ENCODE results near the gene MINDY4B. TPM values are rescaled to one million over a fixed set of nuclear protein-coding genes. Genes with fewer than 3 reads are reported as not detected.

MINDY4B gene
- total and polyA plus RNA-seq, 4 donors, result not detected

DNA sequence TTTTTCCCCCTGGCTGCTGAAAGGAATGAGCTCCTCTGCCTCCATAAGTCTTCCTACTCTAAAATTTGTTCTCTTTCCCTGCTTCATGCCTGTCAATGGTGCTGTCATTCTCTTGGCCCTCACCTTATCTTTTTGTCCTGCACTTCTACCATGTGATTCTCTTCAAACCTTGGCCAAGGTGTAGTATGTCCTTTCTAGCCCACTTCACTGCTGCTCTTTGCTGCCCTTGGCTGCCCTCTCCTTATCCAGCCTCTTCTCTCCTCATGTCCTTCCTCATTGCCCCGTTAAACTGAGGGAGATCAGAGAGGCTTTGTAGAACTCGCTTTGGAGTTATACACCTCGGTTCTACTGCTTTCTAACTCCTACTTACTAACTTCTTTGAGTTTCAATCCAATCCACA, 19.7 kb downstream of the MINDY4B start:
- Histone ChIP-seq H3K27me3 (ENCODE audit: control insufficient read depth in 4 of 4, insufficient read depth in 4 of 4, low read length in 3 of 4) (no peaks in the 10 kb centered on the region), H3K36me3 (ENCODE audit: control insufficient read depth in 4 of 4, insufficient read depth in 3 of 4, low read depth in 1 of 4, low read length in 3 of 4) (no peaks in the 10 kb centered on the region), H3K9ac (ENCODE audit: low read depth in 1 of 2, low read length in 2 of 2) (no peak overlapping the region), H3K4me3 (ENCODE audit: low read depth in 1 of 3, low read length in 3 of 3) (no peak overlapping the region), H3K9me3 (ENCODE audit: control insufficient read depth in 4 of 4, low read length in 3 of 4) (peaks cover 0 to 2% (median 0%) of the 10 kb centered on the region in 4 donors), H3K27ac (ENCODE audit: low read depth in 1 of 2, low read length in 2 of 2) (no peak overlapping the region), H3K4me1 (ENCODE audit: control insufficient read depth in 4 of 4, insufficient read depth in 4 of 4, low read length in 3 of 4) (no peaks in the 10 kb centered on the region)
- DNase-seq (ENCODE audit: low spot score), result no peak
- TF ChIP-seq, protein P1, sequence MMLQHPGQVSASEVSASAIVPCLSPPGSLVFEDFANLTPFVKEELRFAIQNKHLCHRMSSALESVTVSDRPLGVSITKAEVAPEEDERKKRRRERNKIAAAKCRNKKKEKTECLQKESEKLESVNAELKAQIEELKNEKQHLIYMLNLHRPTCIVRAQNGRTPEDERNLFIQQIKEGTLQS (IDR thresholded peaks at IDR 0.05), result no peak
- TF ChIP-seq HNF4G (IDR thresholded peaks at IDR 0.05) (no peak), SP1 (IDR thresholded peaks at IDR 0.05) (no peak), TAF1 (conservative IDR thresholded peaks at IDR 0.05) (no peak), HNF4A (conservative IDR thresholded peaks at IDR 0.05) (no peak), RAD21 (IDR thresholded peaks at IDR 0.05) (no peak), FOXA1 (IDR thresholded peaks at IDR 0.05) (no peak), EGR1 (IDR thresholded peaks at IDR 0.05; ENCODE audit: low read depth in 2 of 2) (no peak), FOXA2 (IDR thresholded peaks at IDR 0.05) (no peak)
- TF ChIP-seq, protein P2, sequence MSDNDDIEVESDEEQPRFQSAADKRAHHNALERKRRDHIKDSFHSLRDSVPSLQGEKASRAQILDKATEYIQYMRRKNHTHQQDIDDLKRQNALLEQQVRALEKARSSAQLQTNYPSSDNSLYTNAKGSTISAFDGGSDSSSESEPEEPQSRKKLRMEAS (IDR thresholded peaks at IDR 0.05), result no peak
- TF ChIP-seq, protein P3, sequence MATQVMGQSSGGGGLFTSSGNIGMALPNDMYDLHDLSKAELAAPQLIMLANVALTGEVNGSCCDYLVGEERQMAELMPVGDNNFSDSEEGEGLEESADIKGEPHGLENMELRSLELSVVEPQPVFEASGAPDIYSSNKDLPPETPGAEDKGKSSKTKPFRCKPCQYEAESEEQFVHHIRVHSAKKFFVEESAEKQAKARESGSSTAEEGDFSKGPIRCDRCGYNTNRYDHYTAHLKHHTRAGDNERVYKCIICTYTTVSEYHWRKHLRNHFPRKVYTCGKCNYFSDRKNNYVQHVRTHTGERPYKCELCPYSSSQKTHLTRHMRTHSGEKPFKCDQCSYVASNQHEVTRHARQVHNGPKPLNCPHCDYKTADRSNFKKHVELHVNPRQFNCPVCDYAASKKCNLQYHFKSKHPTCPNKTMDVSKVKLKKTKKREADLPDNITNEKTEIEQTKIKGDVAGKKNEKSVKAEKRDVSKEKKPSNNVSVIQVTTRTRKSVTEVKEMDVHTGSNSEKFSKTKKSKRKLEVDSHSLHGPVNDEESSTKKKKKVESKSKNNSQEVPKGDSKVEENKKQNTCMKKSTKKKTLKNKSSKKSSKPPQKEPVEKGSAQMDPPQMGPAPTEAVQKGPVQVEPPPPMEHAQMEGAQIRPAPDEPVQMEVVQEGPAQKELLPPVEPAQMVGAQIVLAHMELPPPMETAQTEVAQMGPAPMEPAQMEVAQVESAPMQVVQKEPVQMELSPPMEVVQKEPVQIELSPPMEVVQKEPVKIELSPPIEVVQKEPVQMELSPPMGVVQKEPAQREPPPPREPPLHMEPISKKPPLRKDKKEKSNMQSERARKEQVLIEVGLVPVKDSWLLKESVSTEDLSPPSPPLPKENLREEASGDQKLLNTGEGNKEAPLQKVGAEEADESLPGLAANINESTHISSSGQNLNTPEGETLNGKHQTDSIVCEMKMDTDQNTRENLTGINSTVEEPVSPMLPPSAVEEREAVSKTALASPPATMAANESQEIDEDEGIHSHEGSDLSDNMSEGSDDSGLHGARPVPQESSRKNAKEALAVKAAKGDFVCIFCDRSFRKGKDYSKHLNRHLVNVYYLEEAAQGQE (IDR thresholded peaks at IDR 0.05), result no peak
- 88% methylated on average over 3 of the region's 3 CpGs for WGBS

DNA sequence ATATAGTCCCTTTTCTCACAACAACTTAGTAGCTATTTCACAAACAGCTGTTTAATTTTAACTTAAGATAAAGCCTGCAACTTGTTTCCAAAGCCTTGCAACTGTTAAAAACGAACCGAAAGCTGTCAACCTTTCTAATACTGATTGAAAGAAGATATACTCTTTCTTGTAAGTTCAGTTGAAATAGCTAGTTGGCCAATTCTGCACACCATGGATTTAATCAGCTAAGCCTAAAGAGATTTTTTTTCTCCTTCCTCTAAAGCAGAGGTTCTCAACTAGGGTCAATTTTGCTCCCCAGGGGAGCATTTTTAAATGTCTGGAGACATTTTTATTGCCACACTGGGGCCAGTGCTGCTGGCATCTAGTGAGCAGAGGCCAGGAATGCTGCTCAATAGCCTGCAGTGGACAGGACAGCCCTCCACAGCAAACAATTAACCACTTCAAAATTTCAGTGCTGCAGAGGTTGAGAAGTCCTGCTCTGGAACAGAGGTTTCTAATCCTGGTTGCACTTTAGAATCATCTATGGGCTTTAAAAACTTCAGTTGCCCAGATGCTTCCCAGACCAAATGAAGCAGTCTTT, 26.2 kb downstream of the MINDY4B start:
- no peak for DNase-seq (ENCODE audit: low spot score)
- TF ChIP-seq NR2F2 (IDR thresholded peaks at IDR 0.05) (no peak), TAF1 (conservative IDR thresholded peaks at IDR 0.05) (no peak), FOXA2 (IDR thresholded peaks at IDR 0.05) (no peak), HNF4A (conservative IDR thresholded peaks at IDR 0.05) (no peak), YY1 (IDR thresholded peaks at IDR 0.05) (no peak), RAD21 (IDR thresholded peaks at IDR 0.05) (no peak), HNF4G (IDR thresholded peaks at IDR 0.05) (no peak), RXRA (IDR thresholded peaks at IDR 0.05) (no peak), GABPA (IDR thresholded peaks at IDR 0.05 in 1 of 2, conservative IDR thresholded peaks at IDR 0.05 in 1 of 2) (no peak), SP1 (IDR thresholded peaks at IDR 0.05) (no peak), JUND (IDR thresholded peaks at IDR 0.05) (no peak), EGR1 (IDR thresholded peaks at IDR 0.05; ENCODE audit: low read depth in 2 of 2) (no peak), FOXA1 (IDR thresholded peaks at IDR 0.05) (no peak)
- TF ChIP-seq, protein P1 (IDR thresholded peaks at IDR 0.05), result no peak
- TF ChIP-seq, protein P4, sequence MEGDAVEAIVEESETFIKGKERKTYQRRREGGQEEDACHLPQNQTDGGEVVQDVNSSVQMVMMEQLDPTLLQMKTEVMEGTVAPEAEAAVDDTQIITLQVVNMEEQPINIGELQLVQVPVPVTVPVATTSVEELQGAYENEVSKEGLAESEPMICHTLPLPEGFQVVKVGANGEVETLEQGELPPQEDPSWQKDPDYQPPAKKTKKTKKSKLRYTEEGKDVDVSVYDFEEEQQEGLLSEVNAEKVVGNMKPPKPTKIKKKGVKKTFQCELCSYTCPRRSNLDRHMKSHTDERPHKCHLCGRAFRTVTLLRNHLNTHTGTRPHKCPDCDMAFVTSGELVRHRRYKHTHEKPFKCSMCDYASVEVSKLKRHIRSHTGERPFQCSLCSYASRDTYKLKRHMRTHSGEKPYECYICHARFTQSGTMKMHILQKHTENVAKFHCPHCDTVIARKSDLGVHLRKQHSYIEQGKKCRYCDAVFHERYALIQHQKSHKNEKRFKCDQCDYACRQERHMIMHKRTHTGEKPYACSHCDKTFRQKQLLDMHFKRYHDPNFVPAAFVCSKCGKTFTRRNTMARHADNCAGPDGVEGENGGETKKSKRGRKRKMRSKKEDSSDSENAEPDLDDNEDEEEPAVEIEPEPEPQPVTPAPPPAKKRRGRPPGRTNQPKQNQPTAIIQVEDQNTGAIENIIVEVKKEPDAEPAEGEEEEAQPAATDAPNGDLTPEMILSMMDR (IDR thresholded peaks at IDR 0.05; ENCODE audit: low read depth, low read length, missing input control), result no peak
- TF ChIP-seq, protein P3 (IDR thresholded peaks at IDR 0.05), result no peak
- TF ChIP-seq, protein P5, sequence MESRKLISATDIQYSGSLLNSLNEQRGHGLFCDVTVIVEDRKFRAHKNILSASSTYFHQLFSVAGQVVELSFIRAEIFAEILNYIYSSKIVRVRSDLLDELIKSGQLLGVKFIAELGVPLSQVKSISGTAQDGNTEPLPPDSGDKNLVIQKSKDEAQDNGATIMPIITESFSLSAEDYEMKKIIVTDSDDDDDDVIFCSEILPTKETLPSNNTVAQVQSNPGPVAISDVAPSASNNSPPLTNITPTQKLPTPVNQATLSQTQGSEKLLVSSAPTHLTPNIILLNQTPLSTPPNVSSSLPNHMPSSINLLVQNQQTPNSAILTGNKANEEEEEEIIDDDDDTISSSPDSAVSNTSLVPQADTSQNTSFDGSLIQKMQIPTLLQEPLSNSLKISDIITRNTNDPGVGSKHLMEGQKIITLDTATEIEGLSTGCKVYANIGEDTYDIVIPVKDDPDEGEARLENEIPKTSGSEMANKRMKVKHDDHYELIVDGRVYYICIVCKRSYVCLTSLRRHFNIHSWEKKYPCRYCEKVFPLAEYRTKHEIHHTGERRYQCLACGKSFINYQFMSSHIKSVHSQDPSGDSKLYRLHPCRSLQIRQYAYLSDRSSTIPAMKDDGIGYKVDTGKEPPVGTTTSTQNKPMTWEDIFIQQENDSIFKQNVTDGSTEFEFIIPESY (IDR thresholded peaks at IDR 0.05), result no peak
- 78% methylated on average over 2 of the region's 2 CpGs for WGBS

More for the DNA sequence above, 26.2 kb downstream of the MINDY4B start:
- no peak overlapping the region for H3K9ac ChIP-seq (ENCODE audit: low read depth in 1 of 2, low read length in 2 of 2)
- H3K4me3 ChIP-seq (ENCODE audit: low read depth in 1 of 3, low read length in 3 of 3), result no peak overlapping the region
- H3K4me1 ChIP-seq (ENCODE audit: control insufficient read depth in 4 of 4, insufficient read depth in 4 of 4, low read length in 3 of 4), result no peaks in the 10 kb centered on the region
- H3K27me3 ChIP-seq (ENCODE audit: control insufficient read depth in 4 of 4, insufficient read depth in 4 of 4, low read length in 3 of 4), result no peaks in the 10 kb centered on the region
- no peaks in the 10 kb centered on the region for H3K9me3 ChIP-seq (ENCODE audit: control insufficient read depth in 4 of 4, low read length in 3 of 4)
- no peaks in the 10 kb centered on the region for H3K36me3 ChIP-seq (ENCODE audit: control insufficient read depth in 4 of 4, insufficient read depth in 3 of 4, low read depth in 1 of 4, low read length in 3 of 4)
- H3K27ac ChIP-seq (ENCODE audit: low read depth in 1 of 2, low read length in 2 of 2), result no peak overlapping the region
